Measurements from ENCODE around the gene TRMT61B.

TRMT61B gene

DNA sequence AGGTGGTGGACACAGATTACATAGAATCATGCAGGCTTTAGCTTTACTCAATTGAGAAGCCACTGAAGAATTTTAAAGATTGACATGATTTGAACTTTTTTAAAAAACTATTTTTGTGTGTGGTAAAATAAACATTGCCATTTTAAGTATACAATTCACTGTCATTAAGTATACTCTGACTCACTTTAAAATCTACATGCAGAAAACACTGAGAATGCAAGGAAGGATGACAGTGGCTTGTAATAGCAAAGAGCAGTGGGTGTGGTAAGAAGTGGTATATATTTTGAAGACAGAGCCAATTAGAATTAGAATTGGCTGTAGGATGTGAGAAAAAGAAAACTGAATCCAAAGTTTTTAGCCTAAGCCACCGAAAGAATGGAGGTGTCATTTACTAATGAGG, 14.9 kb downstream of the TRMT61B start:
- DNase-seq: no peak

DNA sequence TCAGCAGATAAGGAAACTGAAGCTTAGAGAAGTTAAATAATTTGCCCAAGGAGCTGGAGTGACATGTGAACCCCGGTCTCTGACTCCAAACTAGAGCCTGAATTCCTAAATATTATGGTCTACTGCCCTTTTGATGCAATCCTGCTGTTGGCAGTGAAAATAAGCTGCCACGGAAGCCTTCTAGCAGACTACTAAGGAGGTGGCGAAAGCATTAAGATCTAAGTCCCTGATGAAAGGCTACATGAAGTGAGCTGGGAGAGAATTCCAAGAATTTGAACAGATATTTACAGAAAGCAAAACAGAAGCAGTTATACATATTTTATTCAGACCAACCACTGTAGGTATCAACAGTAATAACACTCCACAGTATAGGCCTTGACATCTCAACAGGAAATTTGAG, 28.1 kb downstream of the TRMT61B start:
- DNase-seq: no peak

DNA sequence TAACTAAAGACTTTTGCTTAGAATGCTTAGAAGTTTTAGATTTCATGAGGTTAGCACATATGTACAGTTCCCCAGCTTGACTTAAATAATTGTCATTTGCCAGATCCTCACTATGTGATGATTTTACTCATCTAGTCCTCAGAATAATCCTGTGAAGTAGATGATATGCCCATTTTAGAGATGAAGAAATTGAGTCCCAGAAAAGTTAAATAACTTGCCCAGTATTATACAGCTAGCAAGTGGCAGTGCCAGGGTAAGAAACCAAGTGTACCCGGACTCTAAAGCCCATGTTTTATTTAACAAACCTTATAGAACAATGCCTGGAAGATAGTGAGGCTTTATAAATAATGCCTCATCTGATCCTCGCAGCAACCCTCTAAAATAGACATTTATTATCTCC, 31.1 kb downstream of the TRMT61B start:
- DNase-seq: no peak

DNA sequence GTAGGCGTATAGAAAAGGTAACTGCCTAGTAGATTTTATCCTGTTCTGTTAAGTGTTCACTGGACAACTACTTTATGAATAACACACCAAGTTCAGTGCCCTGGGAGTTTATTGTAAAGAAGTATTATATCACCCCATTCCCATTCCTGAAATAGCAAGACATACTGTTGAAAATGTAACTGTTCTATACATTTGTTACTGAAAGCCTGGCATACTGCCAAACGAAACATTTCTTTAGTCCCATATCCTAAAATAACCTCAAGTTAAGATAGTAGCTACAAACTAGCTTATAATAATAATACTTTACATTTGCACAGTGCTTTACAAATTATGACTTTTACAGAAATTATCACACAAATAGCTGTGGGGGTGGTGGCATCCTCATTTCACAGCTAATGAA, 34.3 kb downstream of the TRMT61B start:
- DNase-seq: no peak

DNA sequence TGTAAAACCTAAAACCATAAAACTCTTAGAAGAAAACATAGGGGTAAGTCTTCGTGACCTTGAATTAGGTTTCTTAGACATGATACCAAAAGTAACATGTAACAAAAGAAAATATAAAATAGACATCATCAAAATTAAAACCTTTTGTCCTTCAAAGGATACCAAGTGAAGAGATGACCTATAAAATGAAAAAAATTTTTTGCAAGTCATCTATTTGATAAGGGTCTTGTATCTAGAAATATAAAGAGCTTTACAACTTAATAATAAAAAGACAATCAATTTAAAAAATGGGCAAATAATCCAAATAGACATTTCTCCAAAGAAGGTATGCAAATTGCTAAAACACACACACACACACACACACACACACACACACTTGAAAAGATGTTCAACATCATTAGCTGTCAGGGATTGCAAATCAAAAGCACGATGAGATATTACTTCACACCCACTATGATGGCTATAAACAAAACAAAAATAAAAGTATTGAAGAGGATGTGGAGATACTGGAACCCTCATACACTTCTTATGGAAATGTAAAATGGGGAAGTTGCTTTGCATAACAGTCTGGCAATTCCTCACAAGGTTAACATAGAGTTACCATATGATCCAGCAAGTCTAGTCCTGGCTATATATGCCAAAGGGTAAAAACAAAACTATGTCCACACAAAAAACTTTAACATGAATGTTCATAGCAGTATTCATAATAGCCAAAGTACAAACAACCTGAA, 36.2 kb downstream of the TRMT61B start:
- no peak for DNase-seq

DNA sequence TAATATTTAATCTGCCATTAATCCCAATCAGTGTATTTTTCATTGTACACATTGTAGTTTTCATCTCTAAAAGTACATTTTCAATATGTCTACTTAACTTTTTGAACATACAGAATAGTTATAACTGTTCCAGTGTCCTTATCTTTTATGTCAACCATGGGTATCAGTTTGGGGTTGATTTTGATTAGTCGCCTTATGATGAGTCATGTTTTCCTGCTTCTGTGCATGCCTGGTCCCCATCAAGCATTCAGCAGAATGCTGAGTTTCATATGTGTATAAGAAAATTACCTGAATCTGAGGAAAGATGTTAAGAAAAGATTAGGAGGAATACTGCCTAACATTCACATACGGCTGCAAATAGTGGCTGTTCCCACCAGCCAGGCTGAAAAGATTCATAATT, 41.7 kb downstream of the TRMT61B start:
- no peak for DNase-seq

DNA sequence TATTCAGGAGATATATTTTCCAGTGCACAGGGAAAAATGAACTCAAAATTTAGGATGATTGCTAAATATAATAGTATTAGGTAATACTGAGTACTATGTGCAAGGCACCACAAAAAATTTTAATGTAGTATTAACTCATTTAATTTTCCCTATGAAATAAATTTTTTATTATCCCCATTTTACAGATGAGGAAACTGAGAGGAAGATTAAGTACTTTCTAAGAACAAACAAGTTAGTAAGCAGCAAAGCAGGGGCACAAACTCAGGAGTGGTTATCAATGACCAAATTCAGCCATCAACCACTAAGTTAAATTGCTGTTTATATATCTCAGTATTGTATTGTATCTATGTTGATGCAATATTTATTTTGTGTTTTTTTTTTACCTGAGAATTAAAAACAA, 45.2 kb downstream of the TRMT61B start:
- no peak for DNase-seq

DNA sequence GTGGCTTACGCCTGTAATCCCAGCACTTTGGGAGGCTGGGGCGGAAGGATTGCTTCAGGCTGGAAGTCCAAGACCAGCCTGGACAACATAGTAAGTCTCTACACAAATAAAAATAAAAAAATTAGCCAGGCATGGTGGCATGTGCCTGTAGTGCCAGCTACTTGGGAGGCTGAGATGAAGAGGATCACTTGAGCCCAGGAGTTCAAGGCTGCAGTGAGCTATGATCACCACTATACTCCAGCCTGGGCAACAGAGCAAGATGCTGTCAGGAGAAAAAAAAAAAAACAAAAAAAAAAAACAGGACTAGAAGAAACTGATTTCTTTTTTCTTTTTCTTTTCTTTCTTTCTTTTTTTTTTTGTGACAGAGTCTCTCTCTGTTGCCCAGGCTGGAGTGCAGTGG, 45.9 kb downstream of the TRMT61B start:
- no peak for DNase-seq

DNA sequence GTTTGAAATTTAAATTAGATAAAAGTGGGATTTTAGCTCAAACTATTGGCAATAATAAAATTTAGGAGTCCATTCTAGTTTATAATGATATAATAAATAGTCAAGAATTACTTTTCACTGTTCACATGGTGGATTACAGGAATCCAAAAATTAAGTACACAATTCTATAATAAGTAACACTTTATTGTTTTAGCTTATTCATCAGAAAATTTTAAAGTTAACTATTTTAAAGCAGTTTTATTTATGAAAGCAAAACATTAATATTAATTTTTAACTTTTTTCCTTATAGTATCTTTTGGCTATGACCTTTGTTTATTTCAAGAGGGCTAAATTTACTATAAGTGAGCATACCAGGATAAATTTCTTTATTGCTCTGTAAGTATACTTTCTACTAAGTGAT, 48.1 kb downstream of the TRMT61B start:
- no peak for DNase-seq

DNA sequence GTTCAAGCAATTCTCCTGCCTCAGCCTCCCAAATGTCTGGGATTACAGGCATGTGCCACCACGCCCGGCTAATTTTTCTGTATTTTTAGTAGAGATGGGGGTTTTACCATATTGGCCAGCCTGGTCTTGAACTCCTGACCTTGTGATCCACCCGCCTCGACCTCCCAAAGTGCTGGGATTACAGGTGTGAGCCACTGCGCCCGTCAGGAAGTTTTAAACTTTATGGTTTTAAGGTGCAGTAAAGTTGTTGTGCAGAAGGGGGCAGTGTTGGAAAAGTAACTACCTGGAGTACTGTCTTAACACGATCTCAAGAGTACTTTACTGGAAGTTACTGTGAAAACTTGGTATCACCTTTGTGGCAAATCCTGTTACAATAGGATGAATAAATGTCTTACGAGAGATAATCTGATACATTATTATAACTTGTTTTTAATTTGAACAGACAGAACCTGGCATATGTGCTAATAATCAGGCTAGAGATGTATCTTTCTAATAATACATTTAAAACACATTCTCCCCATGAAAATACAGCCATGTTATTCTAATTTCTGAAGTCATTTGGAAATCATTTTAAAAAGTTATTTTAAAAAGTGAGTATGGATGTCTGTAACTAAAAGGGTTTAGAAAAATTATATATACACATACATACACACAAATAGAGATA, 48.7 kb downstream of the TRMT61B start:
- DNase-seq: peak; percentile 25 to 39

DNA sequence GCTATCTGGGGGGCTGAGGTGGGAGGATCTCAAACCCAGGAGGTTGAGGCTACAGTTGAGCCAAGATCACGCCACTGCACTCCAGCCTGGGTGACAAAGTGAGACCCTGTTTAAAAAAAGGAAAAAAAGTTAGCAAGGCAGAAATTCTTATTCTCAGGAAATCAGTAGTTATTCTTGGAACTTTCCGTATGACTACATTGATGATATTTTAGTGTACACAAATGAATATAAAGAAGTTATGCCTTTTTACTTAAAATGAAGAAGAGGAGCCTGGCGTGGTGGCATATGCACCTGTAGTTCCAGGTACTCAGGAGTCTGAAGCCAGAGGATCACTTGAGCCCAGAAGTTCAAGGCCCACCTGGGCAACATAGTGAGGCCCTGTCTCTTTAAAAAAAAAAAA, 52.1 kb downstream of the TRMT61B start:
- DNase-seq: no peak

DNA sequence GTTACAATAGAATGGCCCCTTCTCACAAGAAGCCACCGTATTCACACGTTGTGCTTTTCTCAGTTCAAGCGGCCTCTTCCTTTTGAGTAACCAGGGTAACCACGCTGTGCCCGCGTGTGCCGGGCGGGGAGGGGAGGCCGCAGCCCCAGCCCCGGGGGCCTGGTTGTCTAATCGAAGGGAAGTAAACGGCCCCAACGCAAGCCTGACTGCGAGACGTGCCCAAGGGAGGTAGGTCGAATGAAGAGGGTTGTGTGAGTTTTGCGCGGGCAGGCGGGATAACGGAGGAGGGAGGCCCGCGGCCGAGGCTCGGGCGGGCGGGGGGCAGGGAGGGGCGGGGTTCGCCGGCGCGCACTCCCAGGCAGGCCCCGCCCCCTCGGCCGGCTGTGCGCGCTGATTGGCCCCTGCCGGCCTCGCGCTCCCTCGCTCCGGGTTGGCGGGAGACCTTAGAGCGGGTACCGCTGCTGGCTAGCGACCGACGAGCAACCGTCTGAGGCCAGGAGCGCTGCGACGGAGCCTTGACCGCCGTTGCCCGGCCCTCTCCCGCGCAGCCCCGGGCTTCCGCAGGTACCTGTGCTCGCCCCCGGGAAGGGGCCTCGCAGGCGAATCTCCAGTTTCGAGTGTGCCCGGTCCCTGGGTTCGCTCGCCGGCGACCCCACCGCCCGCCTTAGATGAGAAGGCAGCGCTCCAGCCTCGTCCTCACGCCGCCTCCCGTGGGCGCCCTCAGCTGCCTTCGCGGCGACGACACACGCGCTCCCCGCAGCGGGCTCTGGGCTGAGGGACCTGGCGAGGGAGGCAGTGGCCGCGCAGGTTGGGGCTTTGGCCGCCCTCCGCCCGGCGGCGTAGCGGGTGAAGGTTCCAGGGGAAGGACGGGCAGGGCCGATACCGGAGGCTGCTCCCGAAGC, 59.5 kb downstream of the TRMT61B start, which contains the start of gene SPDYA:
Gene SPDYA (plus strand): TSS at position 451 of the 902 bp plus-strand sequence. CDS start 5,181 bp downstream, outside the sequence.
- DNase-seq: peak; percentile 77 to 81

DNA sequence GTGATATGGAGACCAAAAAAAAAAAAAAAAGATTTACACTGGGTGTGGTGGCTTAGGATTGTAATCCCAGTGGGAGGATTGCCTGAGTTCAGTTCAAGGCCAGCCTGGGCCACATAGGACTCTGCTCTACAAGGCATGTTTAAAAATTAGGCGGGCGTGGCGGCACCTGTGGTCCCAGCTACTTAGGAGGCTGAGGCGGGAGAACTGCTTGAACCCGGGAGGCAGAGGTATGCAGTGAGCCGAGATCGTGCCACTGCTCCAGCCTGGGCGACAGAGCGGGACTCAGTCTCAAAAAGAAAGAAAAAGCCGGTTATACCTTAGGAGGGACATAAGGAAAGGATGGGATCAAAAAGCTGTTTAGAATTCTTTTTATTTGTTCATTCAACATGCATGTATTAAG, 60.2 kb downstream of the TRMT61B start:
- no peak for DNase-seq

DNA sequence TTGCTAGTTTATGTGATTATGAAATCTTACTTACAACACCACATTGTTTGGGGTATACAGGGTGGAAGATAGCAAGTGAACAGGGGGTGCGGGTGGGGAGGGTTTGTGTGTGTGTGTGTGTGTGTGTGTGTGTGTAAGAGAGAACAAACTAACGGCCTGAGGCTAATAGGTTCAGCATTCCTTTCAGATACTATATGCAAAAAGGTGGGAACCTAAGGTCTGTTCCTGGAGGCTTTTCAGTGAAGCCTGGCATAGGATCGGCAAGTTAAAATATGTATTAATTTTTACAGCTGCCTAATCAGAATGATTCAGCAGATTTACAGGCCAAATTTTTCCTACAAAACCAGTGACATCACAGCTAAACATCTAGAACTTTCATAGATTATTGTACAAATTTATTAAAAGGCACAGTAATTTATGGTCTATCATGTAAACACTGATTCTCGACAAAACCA, 67.1 kb downstream of the TRMT61B start:
- DNase-seq: no peak

DNA sequence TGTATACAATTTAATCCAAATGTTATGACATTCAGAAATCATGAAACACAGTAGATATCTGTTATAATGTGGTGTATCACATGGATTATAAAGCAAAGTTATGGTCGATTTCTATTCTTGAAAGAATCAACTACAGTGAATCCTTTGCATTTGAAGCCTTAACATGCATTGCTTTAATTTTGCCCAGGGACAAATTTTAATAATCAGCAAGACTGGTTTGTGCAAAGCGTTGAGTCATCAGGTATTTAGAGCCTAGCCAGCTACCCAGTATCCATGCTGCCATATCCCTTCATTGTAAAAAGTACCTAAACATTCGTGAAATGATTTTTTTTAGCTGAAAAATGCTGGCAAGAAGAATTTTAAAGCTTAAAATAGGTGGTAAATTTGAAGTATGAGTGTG, 68.4 kb downstream of the TRMT61B start:
- DNase-seq: no peak

Measured in stimulated activated CD4-positive, alpha-beta T cell treated with anti-CD3 and anti-CD28 coated beads, Interleukin-4, amount 100 ng/mL, for 4 hours (primary cell).